Activated naive CD4-positive, alpha-beta T cell treated with Interleukin-2 at 50 U/mL for 16 hours (primary cell): ENCODE measurements around the gene APOA1.

Source experiments
- DNase-seq: peaks from one replicate; pipeline ENCODE4 v3.0.0-alpha.2; 2020

APOA1 gene

DNA sequence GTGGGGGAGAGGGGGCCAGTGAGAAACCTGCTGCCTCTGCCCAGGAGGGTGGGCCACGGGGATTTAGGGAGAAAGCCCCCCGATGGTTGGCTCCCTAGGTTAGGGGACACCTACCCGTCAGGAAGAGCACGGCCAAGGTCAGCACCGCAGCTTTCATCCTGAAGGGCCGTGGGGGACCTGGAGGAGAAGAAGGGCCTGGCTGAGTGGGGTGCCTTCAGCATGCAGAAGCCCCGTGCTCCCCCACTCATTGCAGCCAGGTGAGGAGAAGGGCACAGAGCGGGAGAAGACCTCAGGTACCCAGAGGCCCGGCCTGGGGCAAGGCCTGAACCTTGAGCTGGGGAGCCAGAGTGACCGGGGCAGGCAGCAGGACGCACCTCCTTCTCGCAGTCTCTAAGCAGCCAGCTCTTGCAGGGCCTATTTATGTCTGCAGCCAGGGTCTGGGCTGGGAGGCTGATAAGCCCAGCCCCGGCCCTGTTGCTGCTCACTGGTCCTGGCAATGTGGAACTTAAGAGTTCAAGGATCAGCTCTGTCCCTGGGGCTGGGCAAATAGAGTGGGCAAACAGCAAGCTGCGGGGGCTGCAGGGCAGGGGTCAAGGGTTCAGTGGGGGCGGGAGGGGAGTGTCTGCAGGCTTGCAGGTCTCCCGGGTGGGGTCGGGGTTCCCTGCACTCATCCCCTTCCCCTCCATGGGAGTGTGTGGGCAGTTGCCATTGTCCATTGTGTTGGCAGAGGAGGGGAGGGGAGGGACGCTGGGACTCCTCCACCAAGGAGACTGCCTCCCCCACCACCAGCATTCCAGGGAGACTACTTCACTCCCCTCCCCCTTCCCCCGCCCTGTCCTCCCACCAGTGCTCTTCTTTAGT is at the start of gene APOA1:
TSS of gene APOA1 (minus strand) at position 392 of the 861 bp plus-strand sequence. CDS start at position 157, 235 bp downstream.
- DNase-seq, result no peak

DNA sequence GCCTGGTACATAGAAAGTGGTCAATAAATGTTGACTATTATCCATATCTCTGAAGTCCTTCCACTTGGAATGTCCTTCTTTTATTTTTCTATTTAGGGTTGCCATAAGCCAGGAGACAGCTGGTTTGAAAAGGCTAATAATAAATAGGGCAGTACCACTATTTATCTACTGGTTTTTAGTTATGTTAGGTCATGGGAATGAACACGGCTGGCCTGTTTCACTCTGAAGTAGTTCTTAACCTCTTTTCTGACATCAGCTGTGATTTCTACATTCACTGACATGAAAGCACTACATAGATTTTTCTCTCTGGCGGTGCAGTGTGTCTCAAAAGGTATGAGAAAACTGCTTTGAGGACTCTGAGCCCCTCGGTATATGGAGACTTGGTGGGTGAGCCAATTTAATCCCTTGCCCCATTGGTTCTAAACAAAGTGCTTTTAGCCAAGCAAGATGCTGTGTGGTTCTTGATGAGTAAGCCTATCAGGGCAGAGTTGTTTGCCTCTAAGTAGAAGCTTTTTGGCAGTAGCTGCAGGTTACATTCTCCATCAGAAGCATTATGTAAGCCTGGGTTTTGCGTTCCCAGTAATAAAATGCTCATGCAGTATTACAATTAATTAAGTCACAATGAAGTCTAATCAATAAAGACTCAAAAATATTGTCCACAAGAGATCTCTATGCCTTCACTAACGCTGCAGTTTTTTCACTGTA is 48.7 kb upstream of the APOA1 start:
- no peak for DNase-seq

DNA sequence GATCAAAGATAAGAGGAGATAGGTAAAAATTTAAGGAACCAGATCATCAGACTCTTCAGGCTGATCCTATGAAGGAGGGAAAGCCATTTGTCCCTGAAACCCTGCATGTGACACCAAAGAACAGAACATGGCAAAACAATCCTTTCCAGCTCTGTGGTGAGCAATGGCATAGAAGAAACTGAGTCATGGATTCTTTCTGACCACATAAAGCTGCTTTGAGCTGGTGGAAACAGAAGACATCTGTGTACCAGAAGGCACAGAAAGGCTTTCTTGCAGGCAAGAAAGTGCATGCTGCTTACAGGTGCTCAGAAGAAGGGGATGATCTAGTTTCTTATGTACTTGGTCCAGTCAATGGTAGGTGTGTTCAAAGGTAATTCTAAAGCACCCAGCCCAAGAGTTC is 45.0 kb upstream of the APOA1 start:
- DNase-seq, result no peak

DNA sequence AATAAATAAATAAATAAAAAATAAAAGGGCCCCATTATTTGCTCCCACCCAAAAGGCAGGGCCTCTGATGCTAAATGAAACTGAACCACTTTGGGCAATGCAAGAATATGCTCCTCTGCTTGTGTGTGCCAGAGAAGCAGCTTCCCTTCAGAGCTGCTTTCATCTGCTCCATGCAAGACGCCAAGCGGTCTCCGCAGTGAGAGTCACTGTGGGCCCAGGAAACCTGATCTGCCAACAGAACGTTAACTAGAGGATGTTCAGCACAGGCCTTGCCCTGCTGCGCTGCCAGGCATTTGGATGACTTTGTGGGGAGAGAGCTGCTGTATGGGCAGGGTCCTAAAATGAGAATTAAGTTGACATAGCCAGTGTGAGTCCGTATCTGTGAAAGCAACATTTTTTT is 43.7 kb upstream of the APOA1 start:
- DNase-seq, result no peak

DNA sequence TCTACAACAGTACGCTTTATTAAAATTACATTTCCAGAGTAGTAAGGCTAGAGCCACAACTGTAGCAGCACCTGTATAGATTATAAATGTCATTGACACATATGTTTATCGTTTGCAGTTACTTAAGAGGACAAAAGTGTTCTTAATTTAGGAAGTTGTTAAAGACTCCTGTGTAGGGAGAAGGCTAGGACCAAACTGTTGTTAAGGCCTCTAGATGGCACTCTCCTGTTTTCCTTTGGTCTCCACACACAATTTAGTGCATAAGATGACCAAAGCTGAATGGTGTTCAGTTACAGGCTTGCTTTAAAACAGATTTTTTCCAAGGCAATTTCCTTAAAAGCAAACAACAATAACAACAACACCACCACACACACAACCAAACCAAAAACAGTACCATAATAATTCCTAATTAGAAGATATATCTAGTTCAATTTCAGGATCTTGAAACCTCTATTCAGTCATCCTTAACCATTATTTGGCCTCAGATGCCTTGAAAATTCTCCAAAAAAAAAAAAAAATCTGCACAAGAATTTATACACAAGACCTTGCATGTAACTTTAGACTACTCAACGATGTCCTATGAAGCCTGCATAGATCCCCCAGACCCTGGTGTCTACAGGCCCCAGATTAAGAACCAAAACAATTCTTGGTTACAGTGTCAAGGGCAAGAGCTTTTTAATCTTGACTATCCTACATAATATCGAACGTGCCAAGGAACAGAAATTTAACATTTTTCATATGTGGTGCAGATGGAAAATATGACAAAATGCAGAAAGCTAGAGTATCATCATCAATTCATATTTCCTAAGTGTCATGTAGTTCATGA is 42.6 kb upstream of the APOA1 start:
- DNase-seq, result no peak

DNA sequence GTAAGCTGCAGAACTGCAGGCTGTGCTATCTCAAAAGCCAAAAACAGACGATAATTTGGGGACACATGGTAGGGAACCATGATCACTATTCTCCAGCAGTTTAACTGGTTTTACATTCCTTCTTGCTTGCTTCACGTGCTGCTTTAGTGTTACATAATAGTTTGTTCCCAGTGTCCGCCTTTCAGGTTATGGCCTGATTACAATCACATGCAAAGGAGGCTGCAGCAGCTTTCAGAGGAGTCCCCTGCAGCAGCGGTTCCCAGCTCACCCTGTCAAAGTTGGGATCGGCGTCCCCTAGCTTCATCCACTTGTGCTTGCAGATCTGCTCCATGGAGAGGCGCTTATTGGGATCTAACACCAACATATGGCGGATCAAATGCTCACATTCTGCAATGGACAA is 39.2 kb upstream of the APOA1 start:
- no peak for DNase-seq

DNA sequence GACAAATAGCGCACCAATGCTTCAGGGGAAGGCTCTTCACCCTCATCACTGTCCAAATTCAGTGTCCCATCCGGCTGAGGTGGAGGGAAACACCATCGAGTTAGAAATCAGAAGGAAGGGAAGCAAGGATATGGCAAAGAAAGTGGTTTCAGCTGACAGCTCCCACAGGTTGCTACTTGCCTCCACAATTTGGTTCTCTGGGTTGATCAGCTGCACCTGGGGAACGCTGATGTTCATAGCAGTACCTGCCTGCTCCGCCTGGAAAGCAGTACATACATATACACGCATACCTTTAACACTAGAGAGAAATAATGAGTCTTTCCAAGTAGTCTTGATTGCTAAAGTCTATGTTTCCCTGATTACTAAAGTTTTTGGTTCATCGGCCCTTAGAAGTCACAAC is 37.8 kb upstream of the APOA1 start:
- DNase-seq, result no peak

DNA sequence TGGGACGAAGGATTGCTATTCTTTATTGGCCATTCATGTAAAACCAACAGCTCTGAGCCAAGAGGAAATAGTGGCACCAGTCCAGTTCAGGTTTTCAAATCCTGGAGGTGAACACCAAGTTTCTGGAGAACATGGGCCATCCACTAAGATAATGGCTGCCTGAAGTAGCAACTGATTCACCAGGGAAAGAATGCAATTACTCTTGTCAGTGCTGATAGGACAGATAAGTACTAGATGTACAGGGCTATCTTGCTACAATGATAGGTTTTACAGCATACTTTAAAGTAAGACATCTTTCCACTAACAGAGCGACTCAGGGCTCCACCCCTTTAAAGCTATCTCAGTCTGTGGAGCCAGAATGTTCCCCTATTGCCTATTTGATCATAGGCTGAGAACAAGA is 36.8 kb upstream of the APOA1 start:
- DNase-seq, result no peak

DNA sequence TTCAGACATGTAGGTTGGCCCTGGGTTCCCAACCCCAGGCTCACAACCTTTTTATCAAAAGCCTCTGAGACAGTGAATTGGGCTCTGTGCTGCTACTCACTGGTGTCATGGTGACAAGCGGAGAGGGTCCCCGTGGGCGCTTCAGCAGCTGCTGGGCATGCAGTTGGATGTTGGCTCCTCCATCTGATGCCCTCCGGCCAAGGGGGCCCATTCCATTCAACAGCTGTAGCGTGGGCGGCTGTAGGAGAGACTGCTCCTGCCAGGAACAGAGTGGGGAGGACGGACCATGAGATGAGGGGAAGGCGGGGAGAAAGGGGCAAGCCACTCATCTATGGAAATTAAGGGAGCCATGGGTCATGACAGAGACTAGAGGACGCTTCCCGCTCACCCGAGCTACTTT is 36.0 kb upstream of the APOA1 start:
- DNase-seq, result no peak

DNA sequence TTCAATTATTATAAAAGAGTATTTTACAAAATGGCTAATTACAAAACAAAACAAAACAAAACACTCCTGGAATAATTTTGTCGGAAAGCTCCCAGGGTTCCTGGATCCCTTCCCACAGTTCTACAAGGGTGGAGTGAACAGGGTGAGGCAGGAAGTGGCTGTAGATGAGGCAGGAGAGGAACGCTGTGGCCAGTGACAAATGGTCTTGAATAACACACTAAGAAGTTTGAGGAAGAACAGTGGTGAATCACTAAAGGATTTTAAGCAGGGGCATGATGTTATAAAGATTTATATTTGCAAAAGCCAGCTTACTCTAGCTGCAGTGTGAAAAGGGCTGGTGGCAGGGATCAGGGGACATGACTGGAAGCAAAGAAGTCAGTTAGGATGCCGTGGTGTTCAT is 33.8 kb upstream of the APOA1 start:
- DNase-seq, result no peak

DNA sequence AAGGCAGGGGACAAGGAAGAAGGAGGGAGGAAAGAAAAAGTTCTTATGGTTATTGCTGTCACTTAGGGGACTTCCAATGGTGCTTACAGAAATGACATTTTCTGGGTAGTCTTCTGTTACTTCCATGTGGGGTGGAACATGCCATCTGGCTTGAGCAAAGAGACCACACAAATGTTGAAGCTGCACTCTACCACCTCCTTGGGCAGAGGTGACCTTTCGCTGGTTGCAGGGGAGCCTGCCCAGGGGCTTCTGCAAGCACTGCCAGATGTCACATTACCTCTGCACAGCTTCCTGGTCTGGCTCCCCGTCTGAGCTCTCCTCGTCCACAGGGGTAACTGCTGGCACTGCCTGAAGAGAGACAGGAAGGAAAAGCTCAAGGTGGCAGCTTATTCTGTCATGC is 32.6 kb upstream of the APOA1 start:
- DNase-seq, result no peak

DNA sequence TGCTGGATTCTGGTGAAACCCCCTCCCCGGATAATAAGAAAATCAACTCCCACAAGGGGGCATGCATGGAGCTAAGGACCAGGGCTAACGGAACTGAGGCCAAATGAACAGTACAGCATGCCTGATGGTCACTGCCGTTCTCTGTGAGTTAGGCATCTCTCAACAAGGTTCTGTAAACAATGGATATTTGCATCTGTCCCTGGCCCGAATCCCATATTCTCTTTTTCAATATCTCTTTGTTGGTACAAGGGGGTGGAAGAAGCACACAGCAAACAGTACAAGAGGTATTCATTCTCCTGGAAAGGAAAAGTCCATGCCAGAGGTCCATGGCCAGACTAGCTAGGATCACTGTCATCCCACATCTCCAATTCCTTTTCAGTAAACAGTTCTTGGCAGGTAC is 32.2 kb upstream of the APOA1 start:
- no peak for DNase-seq

DNA sequence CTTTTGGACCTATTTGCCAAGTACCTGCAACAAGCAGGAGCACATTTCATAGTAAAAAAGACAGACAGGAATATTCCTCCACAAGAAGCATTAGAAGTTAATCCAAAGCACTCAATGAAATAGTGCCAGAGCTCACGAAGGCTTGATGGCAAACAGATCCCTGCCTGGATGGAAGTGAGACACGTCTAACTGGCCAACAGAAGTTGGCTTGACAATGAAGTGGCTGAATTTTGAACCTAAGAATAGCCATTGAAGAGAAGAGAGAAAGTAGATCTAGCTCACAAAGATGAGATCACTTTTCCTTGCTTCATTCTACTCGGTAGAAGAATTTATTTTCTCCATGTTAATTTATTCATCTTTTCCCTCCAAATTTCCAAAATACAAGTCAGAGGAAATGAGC is 30.6 kb upstream of the APOA1 start:
- no peak for DNase-seq

DNA sequence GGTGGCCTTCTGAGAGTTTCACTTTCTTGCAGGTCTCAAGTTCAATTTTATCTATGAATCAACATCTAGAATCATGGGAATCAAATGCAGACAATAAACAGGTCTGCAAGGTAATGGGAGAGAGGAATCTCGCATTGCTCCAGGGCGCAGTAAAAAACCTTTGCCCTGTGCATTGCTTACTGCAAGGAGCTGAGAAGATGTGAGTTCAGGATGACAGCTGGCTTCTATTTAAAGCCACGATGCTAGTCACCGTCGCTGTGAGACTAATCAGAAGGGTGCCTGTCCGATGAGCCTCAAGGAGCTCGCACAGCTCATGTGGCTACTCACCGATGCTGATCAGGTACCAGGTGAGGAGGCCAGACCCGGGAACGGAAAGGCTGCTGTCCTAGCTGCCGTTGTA is 30.2 kb upstream of the APOA1 start:
- no peak for DNase-seq

DNA sequence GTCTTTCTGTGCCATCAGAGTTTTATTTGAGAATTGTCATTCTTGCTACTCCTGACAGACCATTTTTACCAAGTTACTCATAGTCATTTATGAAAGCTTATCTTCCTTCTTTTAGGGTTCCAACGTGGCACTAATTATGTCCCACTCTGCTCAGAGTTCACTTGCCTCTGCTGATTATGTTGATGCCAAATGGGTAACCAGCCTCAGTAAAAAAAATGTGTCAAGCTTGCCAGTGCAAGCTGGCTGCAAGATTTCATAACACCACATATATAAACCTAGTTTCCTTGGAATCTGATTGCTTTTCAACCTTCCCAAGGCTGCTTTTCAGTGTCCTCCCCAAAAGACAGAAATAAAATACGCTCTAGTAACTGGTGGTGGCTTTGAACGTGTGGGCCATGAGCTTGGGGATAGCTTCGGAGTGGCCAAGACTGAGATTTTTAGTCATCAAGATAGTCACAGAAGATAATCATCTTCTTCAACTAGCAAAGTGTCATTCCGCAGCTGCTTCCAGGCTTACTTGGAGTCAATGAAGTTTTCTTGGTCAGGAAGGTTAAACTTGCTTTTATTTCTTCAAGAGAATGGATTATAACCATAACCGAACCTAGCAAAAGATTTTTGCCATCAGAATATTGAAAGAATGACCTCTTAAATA is 29.5 kb upstream of the APOA1 start:
- DNase-seq, result no peak

DNA sequence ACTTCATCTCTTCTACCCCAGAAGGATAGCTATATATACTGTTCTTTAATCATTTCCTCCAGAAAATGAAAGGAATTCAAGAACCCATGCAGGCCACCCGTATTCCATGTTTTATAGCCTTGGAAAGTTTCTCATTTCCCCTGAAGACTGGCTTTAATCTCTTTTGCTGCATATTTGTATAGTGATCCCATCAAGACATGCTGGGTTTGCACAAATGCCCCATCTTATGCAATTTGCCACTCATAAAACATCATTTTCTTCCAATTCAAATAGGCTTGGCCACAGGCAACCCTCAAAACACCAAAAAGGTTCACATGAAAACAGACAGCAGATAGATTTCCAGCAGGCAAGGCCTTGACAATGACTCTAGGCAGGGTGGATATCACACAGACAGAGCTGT is 28.3 kb upstream of the APOA1 start:
- DNase-seq, result no peak

DNA sequence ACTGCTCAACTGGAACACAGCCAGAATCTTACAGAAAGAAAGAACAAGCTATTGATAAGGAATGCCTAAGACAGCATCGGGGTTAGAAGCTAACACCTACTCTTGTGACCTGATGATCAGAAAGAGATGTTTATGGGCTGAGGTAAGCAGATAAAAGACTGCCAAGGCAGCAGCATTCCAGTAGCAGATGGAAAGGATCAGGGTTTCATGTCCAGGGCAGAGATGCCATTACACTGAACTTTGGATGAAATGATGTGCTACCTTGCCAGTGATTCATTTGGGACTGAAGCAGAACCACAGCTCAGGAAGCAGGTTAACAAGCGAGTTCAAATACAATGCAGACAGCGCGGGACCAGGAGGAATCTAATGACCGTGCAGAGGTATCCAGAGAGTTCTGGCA is 27.1 kb upstream of the APOA1 start:
- no peak for DNase-seq

DNA sequence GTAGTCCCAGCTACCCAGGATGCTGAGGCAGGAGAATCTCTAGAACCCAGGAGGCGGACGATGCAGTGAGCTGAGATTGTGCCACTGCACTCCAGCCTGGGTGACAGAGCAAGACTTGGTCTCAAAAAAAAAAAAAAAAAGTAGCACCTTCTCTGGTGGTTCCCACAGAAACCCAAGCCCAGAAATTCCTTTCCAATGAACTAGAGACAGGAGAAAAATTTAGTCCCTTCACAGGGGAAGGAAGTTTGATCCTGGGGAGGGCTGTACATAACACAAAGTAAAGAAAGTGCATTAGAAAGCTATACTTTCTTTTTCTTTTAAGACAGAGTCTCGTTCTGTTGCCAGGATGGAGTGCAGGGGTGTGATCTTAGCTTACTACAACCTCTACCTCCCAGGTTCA is 25.5 kb upstream of the APOA1 start:
- no peak for DNase-seq

DNA sequence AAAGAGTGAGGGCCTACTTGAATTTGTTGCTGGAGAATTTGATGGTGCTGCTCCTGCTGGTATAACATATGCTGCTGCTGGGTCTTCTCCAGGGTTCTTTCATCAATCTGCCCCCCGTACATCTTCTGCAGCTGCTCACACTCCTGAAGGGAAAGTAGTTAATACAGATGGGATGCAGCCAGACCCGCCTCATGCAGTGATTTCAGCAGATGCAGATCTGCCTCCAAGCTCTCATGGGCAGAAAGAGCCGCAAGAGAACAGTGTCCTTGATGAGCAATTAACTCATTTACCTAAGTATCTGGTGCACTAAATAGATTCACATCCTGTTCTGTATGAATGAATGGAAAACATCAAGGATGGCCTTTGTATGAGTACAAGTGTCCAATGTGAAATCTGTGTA is 24.8 kb upstream of the APOA1 start:
- DNase-seq, result no peak

DNA sequence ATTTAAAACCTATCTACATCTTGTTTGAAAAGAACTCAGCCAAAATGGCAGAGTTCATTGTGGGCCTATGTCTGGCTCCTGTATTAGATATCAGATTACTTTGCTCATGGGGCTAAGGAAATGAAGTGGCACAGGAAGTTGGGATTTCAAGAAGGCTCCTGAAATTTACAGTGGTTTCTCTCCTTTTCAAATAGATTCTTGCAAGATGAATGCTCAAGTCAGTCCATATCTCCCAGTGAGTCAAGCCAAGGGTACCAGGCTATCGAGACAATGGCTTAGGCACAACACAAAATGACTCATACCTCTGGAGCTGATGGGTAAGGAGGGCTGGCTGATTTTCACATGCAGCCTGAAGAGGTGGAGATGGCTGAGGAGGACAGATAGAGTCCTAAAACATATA is 24.1 kb upstream of the APOA1 start:
- DNase-seq, result no peak

DNA sequence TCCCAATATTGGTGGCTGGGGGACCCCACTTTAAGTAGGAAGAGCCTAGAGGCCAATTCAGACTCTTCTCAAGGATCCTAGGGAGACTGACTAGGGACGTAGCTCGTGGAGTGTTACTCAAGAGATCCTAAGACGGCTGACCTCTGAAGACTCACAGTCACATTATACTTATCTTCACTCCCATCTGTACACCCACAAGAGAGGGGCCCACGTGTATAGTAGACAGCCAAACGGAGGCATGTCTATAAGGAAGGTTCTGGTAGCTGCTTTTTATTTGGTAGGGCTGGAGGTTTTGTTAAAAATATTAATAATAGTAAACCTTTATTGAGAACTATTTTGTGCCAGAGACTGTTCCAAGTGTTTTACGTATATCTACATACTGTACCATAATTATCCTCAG is 22.9 kb upstream of the APOA1 start:
- DNase-seq, result no peak

DNA sequence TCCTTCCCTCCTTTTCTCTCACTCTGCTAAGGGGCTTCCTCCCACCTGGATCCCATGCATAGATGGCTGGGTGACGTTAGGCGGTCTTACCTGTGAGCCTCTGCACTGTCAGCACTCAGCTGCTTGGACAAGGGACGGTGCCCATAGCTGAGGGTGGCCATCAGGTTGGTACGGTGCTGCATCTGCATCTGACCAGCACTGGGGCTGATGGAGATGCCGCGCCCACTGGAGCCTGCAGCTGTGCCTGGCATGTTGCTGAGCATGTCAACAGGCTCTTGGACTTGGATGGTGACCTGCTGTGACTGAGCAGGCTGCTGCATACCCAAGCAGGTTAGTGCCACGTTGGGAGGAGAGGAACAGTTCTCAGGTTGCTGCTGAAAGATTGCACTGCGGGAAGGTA is 21.8 kb upstream of the APOA1 start:
- DNase-seq, result no peak

DNA sequence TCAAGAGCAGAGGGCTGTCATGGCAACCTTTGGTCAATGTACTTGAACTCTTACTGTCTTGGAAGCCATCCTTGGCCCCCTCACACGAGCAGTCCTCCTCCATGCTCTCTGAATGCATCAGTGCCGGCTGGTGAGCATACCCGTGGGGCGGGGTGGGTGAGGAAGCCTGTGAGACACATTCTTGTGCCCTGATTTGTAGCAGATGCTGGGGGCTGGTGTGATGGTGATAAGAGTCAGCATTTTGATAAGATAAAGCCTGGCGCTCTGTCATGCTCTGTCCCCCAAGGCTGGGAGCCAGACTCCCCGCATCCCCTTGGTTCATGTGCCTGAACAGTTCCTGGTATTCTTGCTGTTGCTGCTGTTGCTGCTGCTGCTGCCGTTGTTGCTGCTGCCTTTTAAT is 20.5 kb upstream of the APOA1 start:
- no peak for DNase-seq
